HepG2 (cell line): ENCODE data around the gene SPATA31E1. TPM values are rescaled to one million over a fixed set of nuclear protein-coding genes. Genes with fewer than 3 reads are reported as not detected.
"Not testable (repeated sequence)": the region's sequence is repeated elsewhere in the genome, so short reads cannot be mapped to it uniquely, and the experiment has no call there.

ENCODE experiments used
- ATAC-seq: fragments of 200-7000 bp; cut with Tn5 transposase; 3 replicates; pipeline ENCODE4 v1.9.1; 2020; ENCODE audit warnings: mild to moderate bottlenecking, moderate library complexity
- BruUV-seq: library from RNA; stranded (reverse); fragments of 400-500 nt; replicated peaks from 2 replicates; lab custom pipeline; 2021; lab: Mats Ljungman, UMichigan
- CTCF ChIA-PET: fragments of 300-600 bp; formaldehyde crosslinking; extraction: SDS; loops from one replicate; lab custom pipeline; 2021; ENCODE audit warnings: low total read pairs, inconsistent platforms, low intra/inter-chr PET ratio; lab: Yijun Ruan, JAX
- POLR2A ChIA-PET: fragments of 350-600 bp; sonication (Branson Sonifier 250); formaldehyde crosslinking; loops from one replicate; lab custom pipeline; 2020; ENCODE audit warnings: antibody characterized with exemption, inconsistent platforms; lab: Yijun Ruan, JAX
- DNase-seq: peaks from one replicate; pipeline ENCODE4 v3.0.0-alpha.2; 2015; ENCODE audit warnings: low spot score
- FAIRE-seq: peaks from 3 replicates; lab custom pipeline; 2011; peaks lifted over from hg19 to GRCh38; lab: Jason Lieb, UNC
- H2AFZ ChIP-seq: one replicate; pipeline ENCODE4 v1.6.1; 2011; ENCODE audit warnings: low read length, inconsistent platforms
- H3K27ac ChIP-seq: fragments of 300-600 bp; 3 replicates; pipeline ENCODE4 v1.8.0; 2011; ENCODE audit warnings: mixed run types, mild to moderate bottlenecking, mixed read lengths, low read length, inconsistent platforms; ENCODE audit not compliant: insufficient read depth; ENCODE audit errors: extremely low read length
- H3K27me3 ChIP-seq, 2 experiments: fragments of 200-600 bp in 1 of 2; 2 replicates in 1 of 2; 3 replicates in 1 of 2; pipeline versions ENCODE4 v1.6.0 to v1.8.0; 2011; ENCODE audit warnings: low read length in 2 of 2, mild to moderate bottlenecking in 2 of 2, moderate library complexity in 2 of 2, inconsistent platforms in 1 of 2; ENCODE audit not compliant: insufficient read depth in 2 of 2, control insufficient read depth in 1 of 2
- H3K36me3 ChIP-seq, 2 experiments: fragments of 200-600 bp in 1 of 2; replicated peaks in 1 of 2; 2 replicates in 1 of 2; 3 replicates in 1 of 2; pipeline versions ENCODE4 v1.5.1 to v1.8.0; 2011; ENCODE audit warnings: low read length in 2 of 2, inconsistent platforms in 1 of 2; ENCODE audit not compliant: insufficient read depth in 2 of 2, control insufficient read depth in 1 of 2
- H3K4me1 ChIP-seq: 2 replicates; pipeline ENCODE4 v1.5.1; 2012; ENCODE audit warnings: low read length, inconsistent platforms; ENCODE audit not compliant: insufficient read depth
- H3K4me2 ChIP-seq: 2 replicates; pipeline ENCODE4 v1.6.0; 2011; ENCODE audit warnings: low read depth, low read length, inconsistent platforms
- H3K4me3 ChIP-seq, 3 experiments: fragments of 200-600 bp in 1 of 3; sonication (generic), shearing (Covaris generic) in 1 of 3; replicated peaks in 1 of 3; 2 replicates each; pipeline ENCODE4 v1.5.1; 2011 to 2016; ENCODE audit warnings: low read length in 3 of 3, inconsistent platforms in 2 of 3, low read depth in 2 of 3, mild to moderate bottlenecking in 2 of 3, control low read depth in 1 of 3, mixed read lengths in 1 of 3; ENCODE audit not compliant: insufficient read depth in 1 of 3
- H3K79me2 ChIP-seq: one replicate; pipeline ENCODE4 v1.6.1; 2011; ENCODE audit warnings: low read length, inconsistent platforms; ENCODE audit not compliant: insufficient read depth
- H3K9ac ChIP-seq: 2 replicates; pipeline ENCODE4 v1.6.0; 2011; ENCODE audit warnings: mild to moderate bottlenecking, low read depth, low read length, inconsistent platforms; ENCODE audit not compliant: insufficient read depth
- H3K9me3 ChIP-seq: 2 replicates; pipeline ENCODE4 v1.5.1; 2012; ENCODE audit warnings: mild to moderate bottlenecking, low read length
- H4K20me1 ChIP-seq: 2 replicates; pipeline ENCODE4 v1.6.0; 2011; ENCODE audit warnings: inconsistent platforms, mild to moderate bottlenecking, low read length, moderate library complexity; ENCODE audit not compliant: insufficient read depth
- HNF4A ChIP-seq: sonication (generic); formaldehyde crosslinking; IDR thresholded peaks from 2 replicates; pipeline ENCODE4 v1.4.0; 2020; ENCODE audit warnings: missing genetic modification reagents
- SP5 ChIP-seq: IDR thresholded peaks from 2 replicates; pipeline ENCODE4 v1.6.1; 2016; ENCODE audit warnings: low read depth, borderline replicate concordance
- WGBS: methylation state at CpG from one replicate; pipeline ENCODE4 v1.1.6; 2017; ENCODE audit warnings: low lambda C conversion rate; 5-methylcytosine and 5-hydroxymethylcytosine counted together
- in situ Hi-C: cut with HindIII; loops from 2 replicates; pipeline ENCODE4 v1.10.0; 2017; ENCODE audit warnings: low pct_unique_long_range_greater_than_20kb; ENCODE audit not compliant: extremely low pct_ligation_motif_present
- intact Hi-C: fragments of 100-400 bp; cut with micrococcal nuclease; formaldehyde crosslinking; loops from one replicate; pipeline ENCODE4 v1.10.0; 2022; ENCODE audit not compliant: unreplicated experiment
- polyA plus RNA-seq, 8 experiments: library from polyadenylated mRNA; depleted of rRNA in 3 of 8; stranded (reverse) in 7 of 8; unstranded in 1 of 8; fragments of >200 nt; fragmentation: Illumina TruSeq in 4 of 8; extraction: Trizol in 4 of 8; gene quantifications; 2 replicates each; pipeline versions ENCODE4 v1.2.1 to v1.2.3, GENCODE V29; 2011 to 2016; ENCODE audit warnings: low read depth in 4 of 8, missing spikeins in 1 of 8, mixed read lengths in 1 of 8; ENCODE audit not compliant: insufficient read depth in 1 of 8
- total RNA-seq, 5 experiments: library from RNA; depleted of rRNA; stranded (reverse); fragments of >200 nt; fragmentation: Illumina TruSeq; extraction: Trizol; gene quantifications; 2 replicates each; pipeline ENCODE4 v1.2.3, GENCODE V29; 2016; ENCODE audit warnings: low read depth in 1 of 5

Gene SPATA31E1
- total and polyA plus RNA-seq, 2 of the 13 experiments (the other 11 are each of a cell fraction or from before 2014, with no cell fraction given) = not detected

GRCh38 chr9:87929152-87929551 is 46.5 kb downstream of the SPATA31E1 start:
- ATAC-seq, BruUV-seq, H3K27me3 ChIP-seq, H3K79me2 ChIP-seq, H2AFZ ChIP-seq, DNase-seq, intact Hi-C loops, H3K27ac ChIP-seq, POLR2A ChIA-PET, CTCF ChIA-PET, H3K9me3 ChIP-seq, H3K4me3 ChIP-seq, H3K36me3 ChIP-seq, H4K20me1 ChIP-seq, H3K9ac ChIP-seq, H3K4me2 ChIP-seq, in situ Hi-C loops, FAIRE-seq, H3K4me1 ChIP-seq: not testable (repeated sequence)

- H3K4me2 ChIP-seq, BruUV-seq, intact Hi-C loops, CTCF ChIA-PET, ATAC-seq, H3K9me3 ChIP-seq, H3K4me3 ChIP-seq, H3K9ac ChIP-seq, H4K20me1 ChIP-seq, in situ Hi-C loops, H3K4me1 ChIP-seq, H3K36me3 ChIP-seq, POLR2A ChIA-PET, H3K27ac ChIP-seq, H3K79me2 ChIP-seq, H2AFZ ChIP-seq, DNase-seq, H3K27me3 ChIP-seq: not testable (repeated sequence)
- 0% methylated on average over 6 of the region's 7 CpGs for WGBS
- peak; percentile 61 for FAIRE-seq
- TF ChIP-seq HNF4A (CRISPR knock-in tag) = 0 out of 2 replicates have a peak, but pooled peaks have one; percentile 5
- TF ChIP-seq SP5 (CRISPR knock-in tag) = 0 out of 2 replicates have a peak, but pooled peaks have one; percentile 40
Observed at GRCh38 chr9:87934444-87934843, 51.8 kb downstream of the SPATA31E1 start.

- ATAC-seq, DNase-seq, POLR2A ChIA-PET, in situ Hi-C loops, H3K4me3 ChIP-seq, intact Hi-C loops, H3K27me3 ChIP-seq, H3K79me2 ChIP-seq, H3K9me3 ChIP-seq, H3K4me2 ChIP-seq, H3K36me3 ChIP-seq, H4K20me1 ChIP-seq, CTCF ChIA-PET, H2AFZ ChIP-seq, H3K27ac ChIP-seq, H3K9ac ChIP-seq, BruUV-seq, H3K4me1 ChIP-seq, FAIRE-seq: not testable (repeated sequence)
- WGBS = no CpG with 5 or more reads among the region's 12 CpGs
Observed at GRCh38 chr9:87937352-87937751, 54.7 kb downstream of the SPATA31E1 start.

- H2AFZ ChIP-seq, H3K27ac ChIP-seq, CTCF ChIA-PET, FAIRE-seq, H3K27me3 ChIP-seq, H4K20me1 ChIP-seq, H3K79me2 ChIP-seq, H3K4me1 ChIP-seq, intact Hi-C loops, H3K36me3 ChIP-seq, H3K4me3 ChIP-seq, H3K4me2 ChIP-seq, DNase-seq, H3K9ac ChIP-seq, BruUV-seq, POLR2A ChIA-PET, in situ Hi-C loops, ATAC-seq, H3K9me3 ChIP-seq: not testable (repeated sequence)
- no CpG with 5 or more reads among the region's 9 CpGs for WGBS
Observed at GRCh38 chr9:87937918-87938317, 55.2 kb downstream of the SPATA31E1 start.
